GM19043 (cell line): ENCODE results near the gene GCN1.

Source experiments
- ATAC-seq: cut with Tn5 transposase; IDR thresholded peaks from one replicate; pipeline ENCODE4 v1.9.1; 2021; ENCODE audit warnings: low read depth; ENCODE audit not compliant: unreplicated experiment

Gene GCN1

GRCh38 chr12:120099738-120100137, 94.8 kb downstream of the GCN1 start:
- ATAC-seq = no peak

- ATAC-seq = no peak
These were observed 95.6 kb downstream of the GCN1 start for GRCh38 chr12:120098756-120099470.

DNA sequence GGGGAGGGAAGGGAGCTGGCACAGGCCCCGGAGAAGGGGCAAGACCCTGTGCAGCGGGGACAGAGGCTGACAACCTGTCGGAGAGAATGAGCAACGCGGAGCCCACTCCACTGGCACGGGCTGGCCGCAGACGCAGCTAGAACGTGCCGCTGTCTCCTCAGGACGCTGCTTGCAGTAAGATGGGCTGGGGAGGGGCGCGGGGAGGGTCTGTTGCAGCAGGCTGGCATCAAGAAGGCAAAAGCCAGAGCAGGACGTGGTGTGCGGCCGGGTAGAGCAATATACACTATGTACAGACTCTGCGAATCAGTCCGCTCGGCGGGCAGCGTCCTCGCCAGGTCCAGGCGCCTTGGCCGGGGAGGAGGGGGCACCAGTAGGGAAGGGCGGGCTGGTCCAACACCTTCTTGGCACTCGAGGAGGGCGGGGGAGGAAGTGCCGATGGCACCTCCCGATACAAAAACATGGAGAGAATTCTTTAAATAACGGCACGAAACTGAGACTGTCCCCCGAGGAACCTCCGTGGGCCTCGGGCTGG, 97.8 kb downstream of the GCN1 start:
- ATAC-seq = no peak

DNA sequence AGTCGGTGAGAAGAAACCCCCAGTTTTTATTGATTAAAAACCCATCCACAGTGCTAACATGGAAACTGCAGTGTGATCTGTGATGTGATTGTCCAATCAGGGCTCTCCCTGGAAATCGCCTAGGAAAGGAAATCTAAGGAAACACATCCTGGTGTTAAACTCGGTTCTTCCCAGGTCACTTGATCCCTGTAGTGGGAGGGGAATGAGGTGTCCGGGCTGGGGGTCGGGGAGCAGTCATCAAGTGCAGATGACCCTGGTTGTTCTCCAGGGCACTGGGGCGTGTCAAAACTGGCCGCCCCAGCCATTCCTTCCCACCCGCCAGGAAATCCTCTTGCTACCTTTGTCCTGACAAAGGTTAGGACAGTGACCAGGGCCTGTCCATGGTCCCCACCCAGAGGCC, 98.8 kb downstream of the GCN1 start:
- ATAC-seq = no peak

- ATAC-seq = no peak
These were observed 99.2 kb downstream of the GCN1 start for GRCh38 chr12:120095331-120095730.

GRCh38 chr12:120094485-120094884, 100.0 kb downstream of the GCN1 start:
- ATAC-seq = no peak

GRCh38 chr12:120093592-120094355, 100.7 kb downstream of the GCN1 start:
- ATAC-seq = no peak

GRCh38 chr12:120093336-120093591, 101.3 kb downstream of the GCN1 start:
- ATAC-seq = no peak

DNA sequence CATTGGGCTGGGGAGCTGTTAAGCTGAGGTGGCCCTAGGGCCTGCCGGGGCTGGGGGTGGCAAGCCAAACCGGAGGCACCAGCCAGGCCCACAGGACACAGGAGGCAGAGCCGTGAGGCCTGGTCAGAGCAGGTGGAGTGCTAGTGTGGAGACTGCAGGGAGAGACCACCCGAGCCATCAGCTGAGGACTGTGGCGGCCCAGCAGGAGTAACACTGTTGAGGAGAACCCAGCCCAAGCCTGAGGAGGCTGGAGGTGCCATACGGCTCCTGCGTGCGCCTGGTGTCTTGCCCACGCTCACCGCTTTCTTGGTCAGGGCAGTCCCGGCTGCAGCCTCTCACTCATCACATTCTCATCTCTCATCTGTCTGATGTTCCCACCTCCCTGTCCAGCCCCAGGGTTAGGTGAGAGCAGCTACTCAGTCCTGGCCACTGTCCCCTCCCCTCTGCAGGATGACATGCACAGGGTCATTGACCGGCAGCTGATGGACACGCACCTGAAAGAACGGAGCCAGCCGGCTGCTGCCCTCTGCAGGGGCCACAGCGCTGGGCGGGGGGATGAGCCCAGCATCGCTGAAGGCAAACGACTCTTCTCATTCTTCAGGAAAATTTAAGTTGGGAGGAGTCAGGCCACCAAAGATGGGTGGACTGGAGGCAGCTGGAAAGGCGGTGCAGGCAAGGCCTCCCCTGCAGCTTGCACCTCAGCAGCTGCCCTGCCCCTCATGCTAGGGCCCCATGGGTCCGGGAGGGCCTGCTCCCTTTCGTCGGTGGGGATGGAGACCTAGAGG, 101.8 kb downstream of the GCN1 start:
- no peak for ATAC-seq

GRCh38 chr12:120091371-120092090, 103.0 kb downstream of the GCN1 start:
- ATAC-seq = no peak

DNA sequence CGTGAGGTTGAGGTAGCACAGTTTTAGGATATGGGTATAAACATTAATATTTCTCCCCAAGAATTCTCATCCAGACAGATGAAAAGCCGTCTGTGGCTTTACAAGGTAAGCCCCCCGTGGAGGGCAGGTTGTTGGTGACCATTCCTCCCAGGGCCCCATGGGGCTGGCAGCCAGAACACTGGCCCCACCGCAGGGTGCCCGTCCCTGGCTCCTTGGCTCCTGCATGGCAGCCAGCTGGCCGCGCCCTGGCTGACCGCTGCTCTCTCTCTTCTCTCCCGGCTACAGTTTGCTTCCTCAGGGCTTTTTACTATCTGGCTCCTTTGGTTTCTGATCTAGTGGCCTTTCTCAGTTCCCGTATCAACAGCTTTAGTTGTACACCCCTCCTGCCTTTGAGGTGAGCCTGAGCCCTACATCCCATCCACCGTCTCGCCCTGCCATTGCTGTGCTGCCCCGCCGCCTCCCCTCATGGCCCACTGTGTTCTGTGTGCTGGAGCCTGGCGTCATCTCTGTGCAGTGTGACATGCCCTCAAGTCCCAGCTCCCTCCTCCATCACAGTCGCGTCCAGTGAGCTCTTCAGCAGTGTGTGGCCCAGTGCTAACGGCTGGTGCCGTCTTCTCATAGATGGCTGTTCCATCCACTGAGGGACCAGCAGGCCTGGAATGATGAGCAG, 103.8 kb downstream of the GCN1 start:
- ATAC-seq = no peak

DNA sequence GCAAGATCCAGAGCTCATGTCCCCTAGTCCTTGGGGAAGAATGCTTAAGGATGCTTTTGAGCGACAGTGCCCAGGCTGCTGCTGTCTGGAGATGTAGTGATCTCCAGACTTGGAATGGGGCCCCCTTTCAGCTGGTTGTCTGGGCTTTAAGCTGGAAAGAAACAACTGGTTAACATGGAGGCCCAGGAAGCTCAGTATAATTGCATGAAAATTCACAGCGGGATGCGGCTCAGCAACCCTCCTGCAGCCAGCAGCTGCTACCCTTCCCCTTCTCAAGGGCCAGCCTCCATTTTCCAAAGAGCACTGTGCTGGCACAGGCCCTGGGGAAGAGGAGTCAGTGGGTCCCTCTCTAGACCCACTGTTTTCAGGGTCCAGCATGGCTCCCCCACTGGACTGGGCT, 104.3 kb downstream of the GCN1 start:
- no peak for ATAC-seq

GRCh38 chr12:120089796-120090195, 104.7 kb downstream of the GCN1 start:
- ATAC-seq = no peak

GRCh38 chr12:120089105-120089504, 105.4 kb downstream of the GCN1 start:
- no peak for ATAC-seq

- peak; percentile 99 for ATAC-seq
These were observed 107.5 kb downstream of the GCN1 start for GRCh38 chr12:120086801-120087621.

DNA sequence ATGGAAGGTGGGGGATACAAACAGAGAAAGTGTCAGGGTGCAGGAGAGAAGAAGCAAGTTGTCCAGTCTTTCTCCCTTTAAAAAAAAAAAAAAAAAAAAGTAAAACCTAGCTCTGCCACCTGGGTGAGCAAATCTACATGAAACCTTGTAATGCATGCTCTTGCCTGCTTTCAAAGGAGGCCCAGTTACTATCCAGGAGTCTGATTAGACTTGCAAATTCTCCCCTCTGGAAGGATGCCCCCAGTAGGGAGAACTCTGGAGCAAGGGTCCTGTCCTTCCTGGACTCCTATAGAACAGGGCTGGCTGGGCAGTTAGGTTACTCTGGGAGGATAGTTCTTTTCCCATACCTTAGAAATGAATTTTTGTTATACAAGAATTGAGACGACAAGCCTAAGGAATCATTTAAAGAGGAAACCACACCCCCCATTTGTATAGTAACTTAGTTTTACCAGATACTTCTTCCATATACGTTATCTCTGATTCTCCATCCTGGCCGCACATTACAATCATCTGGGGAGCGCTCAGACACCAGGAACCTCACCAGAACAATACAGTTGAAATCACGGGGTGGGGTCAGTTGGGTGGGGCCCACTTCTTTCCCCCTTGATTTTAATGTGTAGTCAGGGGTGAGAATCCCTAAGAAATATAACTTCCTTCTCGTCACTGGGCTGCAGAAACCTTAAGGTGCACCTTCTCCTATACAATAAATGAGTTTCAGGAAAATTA, 108.4 kb downstream of the GCN1 start:
- ATAC-seq = no peak

- no peak for ATAC-seq
These were observed 112.9 kb downstream of the GCN1 start for GRCh38 chr12:120081641-120082040.
